Pancreas (tissue), 10 donors: ENCODE results near the gene WIPI1. TPM values are rescaled to one million over a fixed set of nuclear protein-coding genes. Genes with fewer than 3 reads are reported as not detected.

Source experiments
- ATAC-seq, 4 donors: fragments of 200-7000 bp; cut with Tn5 transposase; one replicate each; pipeline versions ENCODE4 v1.8.0 to v1.9.1; 2020; ENCODE audit warnings: mild to moderate bottlenecking in 4 of 4, moderate library complexity in 4 of 4
- DNase-seq, 6 donors: peaks; one replicate each; pipeline ENCODE4 v3.0.0-alpha.2; 2020
- FAIRE-seq: peaks from 2 replicates; lab custom pipeline; 2012; peaks lifted over from hg19 to GRCh38; lab: Jason Lieb, UNC
- H3K27ac ChIP-seq, 4 donors: fragments of 200-600 bp; sonication (generic); 1 replicate in 3 of 4; 2 replicates in 1 of 4; pipeline versions ENCODE4 v1.5.0 to v1.8.0; 2020
- H3K27me3 ChIP-seq, 4 donors: fragments of 200-600 bp; one replicate each; pipeline ENCODE4 v1.8.0; 2021
- H3K36me3 ChIP-seq, 3 donors: fragments of 200-600 bp; sonication (generic) in 1 of 3; one replicate each; pipeline versions ENCODE4 v1.5.0 to v1.8.0; 2020 to 2021
- H3K4me1 ChIP-seq, 3 donors: fragments of 200-600 bp; one replicate each; pipeline ENCODE4 v1.8.0; 2021
- H3K4me3 ChIP-seq, 4 donors: fragments of 200-600 bp; sonication (generic) in 2 of 4; one replicate each; pipeline versions ENCODE4 v1.5.0 to v1.8.0; 2020 to 2021
- H3K9me3 ChIP-seq, 4 donors: fragments of 200-600 bp; one replicate each; pipeline ENCODE4 v1.8.0; 2021
- WGBS, 2 donors: extraction: QIAGEN DNeasy Blood & Tissue Kit; methylation state at CpG; one replicate each; pipeline ENCODE4 v1.1.7; 2013; 5-methylcytosine and 5-hydroxymethylcytosine counted together
- intact Hi-C, 3 donors: fragments of 100-400 bp; cut with DNase I; formaldehyde crosslinking; loops; one replicate each; pipeline versions ENCODE4 v1.11.1 to v1.14.2; 2022
- polyA plus RNA-seq, 2 donors: library from polyadenylated mRNA; stranded (reverse); fragments of 200-250 nt; gene quantifications; one replicate each; pipeline ENCODE4 v1.2.3, GENCODE V29; 2013
- total RNA-seq, 6 donors: library from RNA; stranded (reverse); fragmentation: NEBNext Ultra II Directional in 4 of 6; extraction: Animal tissue kit (Norgen Biotek cat#: 25700) in 4 of 6; gene quantifications; one replicate each; pipeline versions ENCODE4 v1.2.1 to v1.2.4, GENCODE V29; 2021 to 2023
- TF ChIP-seq, protein P1 (sequence below), 4 donors: fragments of 200-600 bp; sonication (generic) in 3 of 4; IDR thresholded peaks; one replicate each; pipeline versions ENCODE4 v1.5.0 to v1.8.0; 2021; ENCODE audit warnings: antibody characterized with exemption in 4 of 4
- donor health status: healthy with polysubstance abuse.
- donor health status: DM: no; HTN: no; CAD: no; lungs with moderate emphysema.
- donor health status: DM: no; HTN: no; CAD: no.
- donor health status: control.
- donor health status: control.
- donor health status: Bipolar disorder and iron deficiency.
- donor health status: DM: yes; HTN: yes; CAD: no.
- donor health status: DM: no; HTN: no; CAD: no.
- donor health status: DM: no; HTN: no; CAD: no.
- donor health status: DM: yes; HTN: yes; CAD: no.

The WIPI1 gene
- total and polyA plus RNA-seq, 8 donors, result 14.0 to 32.2 (median 25.4) TPM

DNA sequence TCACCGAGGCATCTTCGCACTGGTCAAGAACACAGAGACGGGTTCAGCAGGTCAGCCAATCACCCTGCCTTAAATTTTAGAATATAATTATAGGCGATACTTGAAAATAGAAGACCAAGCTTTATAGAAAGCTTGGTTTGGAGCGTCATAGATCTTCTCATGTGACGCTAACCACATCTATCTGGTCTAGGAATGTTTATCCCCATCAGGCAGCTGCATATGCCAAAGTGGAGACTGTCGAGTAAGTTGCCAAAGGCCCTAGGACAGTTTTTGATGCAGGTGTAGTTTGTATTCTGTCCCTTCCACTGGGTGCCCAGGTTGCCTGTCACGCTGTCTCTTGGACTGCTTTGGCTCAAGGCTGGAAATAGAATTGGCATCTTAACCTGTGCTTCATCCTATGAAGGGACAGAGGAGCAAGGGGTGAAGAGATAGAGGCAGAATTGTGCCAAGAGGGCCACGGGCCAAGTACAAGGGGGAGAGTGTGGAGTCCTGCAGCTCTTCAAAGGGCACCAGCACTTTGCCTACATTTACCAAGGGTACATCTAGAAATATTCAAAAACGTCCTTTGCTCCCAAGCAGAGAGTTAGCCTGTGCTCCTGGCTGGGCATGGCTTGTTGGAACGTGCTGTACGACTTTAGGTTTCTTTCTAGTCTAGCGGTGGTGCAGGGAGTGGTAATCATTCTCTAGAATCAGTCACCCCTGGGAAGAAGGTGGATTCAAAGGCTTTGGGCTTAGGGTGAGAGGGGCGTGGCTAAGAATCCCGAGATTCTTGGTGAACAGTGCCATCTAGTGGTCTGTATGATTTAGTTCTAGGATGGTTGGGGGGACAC lies 5.3 kb upstream of the WIPI1 start:
- 38 to 44% methylated on average over 15 of the region's 15 CpGs for WGBS, 2 donors
- FAIRE-seq, result no peak
- H3K4me1 ChIP-seq, result peaks cover 0 to 25% (median 0%) of the 10 kb centered on the region in 3 donors

DNA sequence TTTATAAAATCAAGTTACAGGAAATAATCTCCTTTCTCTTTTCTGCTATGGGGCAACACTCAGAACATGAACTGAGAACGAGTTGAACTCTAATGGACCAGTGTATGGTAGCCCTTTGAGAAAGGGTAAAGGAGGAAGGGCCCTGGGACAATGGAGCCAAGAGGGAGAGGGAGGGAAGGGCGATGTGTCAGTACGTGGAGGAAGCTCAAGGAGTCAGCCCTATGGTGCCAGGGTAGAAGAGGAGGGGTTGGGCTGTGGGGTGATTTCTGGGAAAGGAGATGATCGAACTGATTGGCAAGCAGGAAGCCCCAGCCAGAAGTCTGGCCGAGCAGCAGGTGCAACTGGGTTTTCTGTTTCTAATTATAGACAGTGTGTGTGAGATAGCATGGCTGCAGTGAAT lies 4.3 kb upstream of the WIPI1 start:
- peaks cover 0 to 25% (median 0%) of the 10 kb centered on the region in 3 donors for H3K4me1 ChIP-seq
- H3K27me3 ChIP-seq, result no peaks in the 10 kb centered on the region
- WGBS, 2 donors, result 38 to 45% methylated on average over 5 of the region's 5 CpGs
- no peak overlapping the region for H3K4me3 ChIP-seq
- no peak for FAIRE-seq
- DNase-seq, result peak in 2 of 6 donors; percentile 40 to 57
- TF ChIP-seq, protein P1, sequence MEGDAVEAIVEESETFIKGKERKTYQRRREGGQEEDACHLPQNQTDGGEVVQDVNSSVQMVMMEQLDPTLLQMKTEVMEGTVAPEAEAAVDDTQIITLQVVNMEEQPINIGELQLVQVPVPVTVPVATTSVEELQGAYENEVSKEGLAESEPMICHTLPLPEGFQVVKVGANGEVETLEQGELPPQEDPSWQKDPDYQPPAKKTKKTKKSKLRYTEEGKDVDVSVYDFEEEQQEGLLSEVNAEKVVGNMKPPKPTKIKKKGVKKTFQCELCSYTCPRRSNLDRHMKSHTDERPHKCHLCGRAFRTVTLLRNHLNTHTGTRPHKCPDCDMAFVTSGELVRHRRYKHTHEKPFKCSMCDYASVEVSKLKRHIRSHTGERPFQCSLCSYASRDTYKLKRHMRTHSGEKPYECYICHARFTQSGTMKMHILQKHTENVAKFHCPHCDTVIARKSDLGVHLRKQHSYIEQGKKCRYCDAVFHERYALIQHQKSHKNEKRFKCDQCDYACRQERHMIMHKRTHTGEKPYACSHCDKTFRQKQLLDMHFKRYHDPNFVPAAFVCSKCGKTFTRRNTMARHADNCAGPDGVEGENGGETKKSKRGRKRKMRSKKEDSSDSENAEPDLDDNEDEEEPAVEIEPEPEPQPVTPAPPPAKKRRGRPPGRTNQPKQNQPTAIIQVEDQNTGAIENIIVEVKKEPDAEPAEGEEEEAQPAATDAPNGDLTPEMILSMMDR (IDR thresholded peaks at IDR 0.05), result no peak
- no peaks in the 10 kb centered on the region for H3K36me3 ChIP-seq
- intact Hi-C loops, result loop anchor here in 2 of 3 donors (10.0 kb wide), 2 partner anchors 197 to 287 kb away; no protein-coding TSS in a partner anchor
- ATAC-seq, result peak in 2 of 4 donors; percentile 6 to 7
- peak overlapping the region in 2 of 4 donors; percentile 28 to 36 for H3K27ac ChIP-seq
- H3K9me3 ChIP-seq, result no peaks in the 10 kb centered on the region

More for the DNA sequence above, 5.3 kb upstream of the WIPI1 start:
- H3K9me3 ChIP-seq, result no peaks in the 10 kb centered on the region
- H3K4me3 ChIP-seq, result no peak overlapping the region
- no peak overlapping the region for H3K27ac ChIP-seq
- no peaks in the 10 kb centered on the region for H3K27me3 ChIP-seq
- H3K36me3 ChIP-seq, result no peaks in the 10 kb centered on the region
- intact Hi-C loops, result loop anchor here in 2 of 3 donors (10.0 kb wide), 2 partner anchors 198 to 288 kb away; no protein-coding TSS in a partner anchor
- DNase-seq (peak in 4 of 6 donors; percentile 52 to 74 (median 68)), ATAC-seq (peak; percentile 76 to 90 (median 88))
- TF ChIP-seq, protein P1 (IDR thresholded peaks at IDR 0.05), result peak; percentile 41 to 73 (median 68)

DNA sequence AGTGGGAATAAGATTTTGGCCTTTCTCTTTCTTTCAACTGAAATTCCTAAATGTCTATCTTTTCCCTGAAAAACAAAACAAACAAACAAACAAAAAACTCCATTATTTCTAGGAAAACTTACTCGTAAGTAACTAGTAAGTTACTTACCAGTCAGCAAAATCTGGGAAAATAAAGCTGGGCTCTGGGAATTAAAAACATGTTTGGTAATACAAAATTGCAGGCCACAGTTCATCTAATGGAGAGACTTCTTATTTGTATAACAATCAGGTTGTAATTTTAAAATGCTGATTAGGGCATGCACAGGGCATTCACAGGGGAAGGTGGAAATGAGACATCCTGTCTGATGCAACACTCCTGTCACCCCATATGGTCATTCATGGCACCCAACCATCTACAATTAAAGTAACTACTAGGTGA lies 3.8 kb upstream of the WIPI1 start:
- Histone ChIP-seq H3K27me3 (no peaks in the 10 kb centered on the region), H3K4me3 (no peak overlapping the region), H3K4me1 (peaks cover 0 to 25% (median under 1%) of the 10 kb centered on the region in 3 donors), H3K9me3 (no peaks in the 10 kb centered on the region), H3K36me3 (no peaks in the 10 kb centered on the region), H3K27ac (peak overlapping the region in 2 of 4 donors; percentile 28 to 36)
- no peak for ATAC-seq
- FAIRE-seq, result no peak
- no peak for DNase-seq
- TF ChIP-seq, protein P1 (IDR thresholded peaks at IDR 0.05), result no peak
- WGBS, 2 donors, result 83 to 85% methylated on average over 1 of the region's 1 CpG
- intact Hi-C loops, result loop anchor here in 2 of 3 donors (10.0 kb wide), 2 partner anchors 196 to 286 kb away; no protein-coding TSS in a partner anchor

DNA sequence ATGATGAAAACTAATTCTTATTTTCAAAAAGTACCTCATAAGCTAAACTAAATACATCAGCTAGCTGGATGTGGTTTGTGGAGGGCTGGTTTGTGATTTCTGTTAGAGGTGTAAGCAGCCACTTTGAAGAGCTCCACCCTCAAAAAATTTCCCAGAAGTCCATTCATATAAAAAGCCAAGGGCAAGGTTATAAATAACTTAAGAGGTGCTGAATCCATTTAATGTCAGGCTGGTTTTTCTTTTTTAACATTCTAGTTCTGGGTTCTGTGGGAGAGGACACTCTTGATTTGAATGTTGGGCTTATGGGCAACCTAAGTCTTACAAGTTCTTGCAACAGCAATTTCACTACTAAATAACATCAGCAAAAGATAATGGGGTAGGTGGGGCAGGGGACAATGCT lies 3.4 kb upstream of the WIPI1 start:
- no peak for ATAC-seq
- H3K36me3 ChIP-seq, result no peaks in the 10 kb centered on the region
- H3K4me1 ChIP-seq, result peaks cover 1 to 30% (median 5%) of the 10 kb centered on the region in 3 donors
- H3K9me3 ChIP-seq, result no peaks in the 10 kb centered on the region
- DNase-seq, result no peak
- H3K4me3 ChIP-seq, result no peak overlapping the region
- no peaks in the 10 kb centered on the region for H3K27me3 ChIP-seq
- intact Hi-C loops, result loop anchor here in 2 of 3 donors (10.0 kb wide), 2 partner anchors 196 to 286 kb away; no protein-coding TSS in a partner anchor
- FAIRE-seq, result no peak
- no peak overlapping the region for H3K27ac ChIP-seq
- TF ChIP-seq, protein P1 (IDR thresholded peaks at IDR 0.05), result no peak
